ENCODE measurements around the gene ROR2.

DNA sequence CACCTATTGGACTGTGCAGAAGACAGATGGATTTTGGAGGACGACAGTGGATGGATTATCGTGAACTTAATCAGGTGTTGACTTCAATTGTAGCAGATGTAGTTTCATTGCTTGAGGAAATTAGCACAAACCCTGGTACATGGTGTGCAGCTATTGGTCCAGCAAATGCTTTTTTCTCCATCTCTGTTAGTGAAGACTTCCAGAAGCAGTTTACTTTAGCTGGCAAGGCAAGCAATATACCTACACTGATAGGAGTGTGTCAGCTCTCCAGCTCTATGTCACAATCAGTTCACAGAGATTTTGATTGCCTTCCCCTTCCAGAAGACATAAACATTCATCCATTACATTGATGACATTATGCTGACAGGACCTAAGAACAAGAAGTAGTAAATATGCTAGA, 35.7 kb upstream of the ROR2 start:
- no peak for TF ChIP-seq EZH2 (IDR thresholded peaks at IDR 0.05; ENCODE audit: low read length, unreplicated experiment)
- TF ChIP-seq, protein P1, sequence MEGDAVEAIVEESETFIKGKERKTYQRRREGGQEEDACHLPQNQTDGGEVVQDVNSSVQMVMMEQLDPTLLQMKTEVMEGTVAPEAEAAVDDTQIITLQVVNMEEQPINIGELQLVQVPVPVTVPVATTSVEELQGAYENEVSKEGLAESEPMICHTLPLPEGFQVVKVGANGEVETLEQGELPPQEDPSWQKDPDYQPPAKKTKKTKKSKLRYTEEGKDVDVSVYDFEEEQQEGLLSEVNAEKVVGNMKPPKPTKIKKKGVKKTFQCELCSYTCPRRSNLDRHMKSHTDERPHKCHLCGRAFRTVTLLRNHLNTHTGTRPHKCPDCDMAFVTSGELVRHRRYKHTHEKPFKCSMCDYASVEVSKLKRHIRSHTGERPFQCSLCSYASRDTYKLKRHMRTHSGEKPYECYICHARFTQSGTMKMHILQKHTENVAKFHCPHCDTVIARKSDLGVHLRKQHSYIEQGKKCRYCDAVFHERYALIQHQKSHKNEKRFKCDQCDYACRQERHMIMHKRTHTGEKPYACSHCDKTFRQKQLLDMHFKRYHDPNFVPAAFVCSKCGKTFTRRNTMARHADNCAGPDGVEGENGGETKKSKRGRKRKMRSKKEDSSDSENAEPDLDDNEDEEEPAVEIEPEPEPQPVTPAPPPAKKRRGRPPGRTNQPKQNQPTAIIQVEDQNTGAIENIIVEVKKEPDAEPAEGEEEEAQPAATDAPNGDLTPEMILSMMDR (conservative IDR thresholded peaks at IDR 0.05; ENCODE audit: low read depth, low read length), result no peak

Measured in PC-3 (cell line).